GM06990 (cell line): ENCODE data around the gene TTLL4.

ENCODE experiments used
- DNase-seq: peaks from one replicate; pipeline ENCODE4 v3.0.0-alpha.2; 2011; ENCODE audit not compliant: insufficient read length; ENCODE audit errors: extremely low read depth
- H3K27me3 ChIP-seq: replicated peaks from 2 replicates; pipeline ENCODE4 v1.6.0; 2011; ENCODE audit warnings: low read length; ENCODE audit not compliant: control insufficient read depth, insufficient read depth
- H3K36me3 ChIP-seq: 2 replicates; pipeline ENCODE4 v1.5.1; 2011; ENCODE audit warnings: low read length; ENCODE audit not compliant: control insufficient read depth, insufficient read depth
- H3K4me3 ChIP-seq: replicated peaks from 2 replicates; pipeline ENCODE4 v1.5.1; 2011; ENCODE audit warnings: low read depth, mild to moderate bottlenecking, control low read depth, low read length
- CTCF ChIP-seq: IDR thresholded peaks from 2 replicates; pipeline ENCODE4 v1.5.1; 2011; ENCODE audit warnings: low read length, control low read depth, mild to moderate bottlenecking, inconsistent platforms; ENCODE audit not compliant: insufficient read depth, poor library complexity, severe bottlenecking

Gene TTLL4

GRCh38 chr2:218744615-218745014 is 34.0 kb downstream of the TTLL4 start:
- Histone ChIP-seq H3K4me3 (no peak overlapping the region), H3K36me3 (peaks cover 16% of the 10 kb centered on the region), H3K27me3 (no peaks in the 10 kb centered on the region)
- no peak for TF ChIP-seq CTCF
- DNase-seq: no peak

DNA sequence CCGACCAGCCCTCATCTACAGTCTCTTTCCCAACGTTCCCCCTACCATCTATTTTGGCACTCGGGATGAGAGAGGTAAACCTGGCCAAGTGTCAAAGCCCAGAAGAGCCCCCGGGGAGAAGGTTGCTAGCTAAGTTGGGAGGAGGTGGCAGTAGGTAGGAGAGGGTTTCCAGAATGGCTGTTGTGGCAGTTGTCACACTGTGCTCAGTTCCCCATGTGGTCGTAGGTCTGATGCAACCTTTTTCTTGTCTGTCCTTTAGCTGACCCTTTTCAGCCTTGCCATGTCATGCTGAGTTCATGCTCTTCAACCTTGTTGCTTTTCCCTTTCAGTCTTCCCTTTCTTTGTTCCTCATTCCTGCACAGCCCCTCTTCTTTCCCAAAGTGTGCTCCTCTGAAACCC is 34.5 kb downstream of the TTLL4 start:
- DNase-seq: no peak
- TF ChIP-seq CTCF: no peak
- no peak overlapping the region for H3K4me3 ChIP-seq
- no peaks in the 10 kb centered on the region for H3K27me3 ChIP-seq
- H3K36me3 ChIP-seq: peaks cover 19% of the 10 kb centered on the region

GRCh38 chr2:218745559-218746469 is 35.2 kb downstream of the TTLL4 start:
- no peak for DNase-seq
- no peaks in the 10 kb centered on the region for H3K27me3 ChIP-seq
- no peak overlapping the region for H3K4me3 ChIP-seq
- peaks cover 20% of the 10 kb centered on the region for H3K36me3 ChIP-seq
- no peak for TF ChIP-seq CTCF

GRCh38 chr2:218746470-218746795 is 35.8 kb downstream of the TTLL4 start:
- Histone ChIP-seq H3K4me3 (no peak overlapping the region), H3K36me3 (peaks cover 20% of the 10 kb centered on the region), H3K27me3 (no peaks in the 10 kb centered on the region)
- DNase-seq: no peak
- TF ChIP-seq CTCF: no peak

DNA sequence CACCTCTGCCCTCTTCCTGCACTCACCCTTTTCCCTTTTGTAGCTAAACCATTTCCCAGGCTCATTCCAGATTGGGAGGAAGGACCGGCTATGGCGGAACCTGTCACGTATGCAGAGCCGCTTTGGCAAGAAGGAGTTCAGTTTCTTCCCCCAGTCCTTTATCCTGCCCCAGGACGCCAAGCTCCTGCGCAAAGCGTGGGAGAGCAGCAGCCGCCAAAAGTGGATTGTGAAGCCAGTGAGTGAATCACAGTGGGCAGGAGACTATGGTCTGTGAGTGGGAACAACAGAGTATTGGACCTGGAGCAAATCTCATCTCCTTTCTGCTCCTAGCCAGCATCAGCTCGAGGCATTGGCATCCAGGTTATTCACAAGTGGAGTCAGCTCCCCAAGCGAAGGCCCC is 36.3 kb downstream of the TTLL4 start:
- no peak for TF ChIP-seq CTCF
- no peak for DNase-seq
- Histone ChIP-seq H3K36me3 (peaks cover 20% of the 10 kb centered on the region), H3K4me3 (no peak overlapping the region), H3K27me3 (no peaks in the 10 kb centered on the region)
